Measurements from ENCODE around the gene DLX6. TPM values are rescaled to one million over a fixed set of nuclear protein-coding genes. Genes with fewer than 3 reads are reported as not detected.

The DLX6 gene
- total and polyA plus RNA-seq, 2 experiments from 2014 or later = not detected

DNA sequence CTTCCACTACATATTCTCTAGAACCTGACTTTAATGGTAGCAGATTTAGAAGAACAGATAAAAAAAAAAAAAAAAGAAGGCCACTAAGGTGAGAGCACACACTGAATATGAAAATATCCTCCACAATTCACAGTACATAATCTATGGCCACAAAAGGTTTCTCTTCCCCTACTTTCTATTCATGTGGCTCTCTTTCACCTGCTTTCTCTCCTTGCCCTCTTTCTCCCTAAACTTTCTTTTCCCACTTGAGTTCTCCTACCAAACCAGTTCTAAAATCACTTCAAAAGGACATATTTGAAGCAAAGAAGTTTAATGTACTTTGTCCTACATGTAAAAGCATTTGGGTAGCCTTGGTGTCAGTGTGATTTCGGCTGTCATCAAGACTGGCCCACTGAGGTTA is 18.5 kb upstream of the DLX6 start:
- Histone ChIP-seq H3K27ac (ENCODE audit: low read depth) (no peak overlapping the region), H3K27me3 (ENCODE audit: insufficient read depth) (peaks cover 83% of the 10 kb centered on the region), H3K4me1 (ENCODE audit: insufficient read depth) (peaks cover 65% of the 10 kb centered on the region), H3K9me2 (ENCODE audit: insufficient read depth) (no peaks in the 10 kb centered on the region), H3F3A (replicated peaks; ENCODE audit: low read depth) (0 out of 2 replicates have a peak, but pooled peaks cover 5% of the 10 kb centered on the region), H3K36me3 (ENCODE audit: insufficient read depth) (no peaks in the 10 kb centered on the region), H3K4me2 (no peak overlapping the region), H2AFZ (no peak overlapping the region), H4K20me1 (replicated peaks; ENCODE audit: insufficient read depth) (peaks cover 3% of the 10 kb centered on the region; the same call in 1 of the 2 replicates), H3K4me3 (no peak overlapping the region), H3K79me2 (replicated peaks; ENCODE audit: insufficient read depth) (no peaks in the 10 kb centered on the region)
- no peak for DNase-seq (ENCODE audit: low spot score)
- Mint-ChIP-seq H3K36me3 (ENCODE audit: low read depth) (no peaks in the 10 kb centered on the region), H3K4me3 (no peak overlapping the region), H3K9me3 (no peaks in the 10 kb centered on the region; the same call in 2 of the 3 replicates), H3K4me1 (peaks cover 33% of the 10 kb centered on the region), H3K27ac (no peak overlapping the region), H3K27me3 (ENCODE audit: insufficient read depth, low read depth, poor library complexity) (peaks cover 65% of the 10 kb centered on the region)
- TF ChIP-seq NANOG (IDR thresholded peaks at IDR 0.05; ENCODE audit: borderline replicate concordance) (no peak), POLR2AphosphoS5 (IDR thresholded peaks at IDR 0.05; ENCODE audit: low read depth) (no peak), ZNF331 (CRISPR knock-in tag; IDR thresholded peaks at IDR 0.05; ENCODE audit: low read depth) (no peak), REST (IDR thresholded peaks at IDR 0.05; ENCODE audit: unreplicated experiment) (no peak), EZH2phosphoT487 (IDR thresholded peaks at IDR 0.05; ENCODE audit: unreplicated experiment) (no peak), ETS1 (IDR thresholded peaks at IDR 0.05) (no peak), ZNF114 (CRISPR knock-in tag; IDR thresholded peaks at IDR 0.05) (no peak), CREB1 (CRISPR knock-in tag; IDR thresholded peaks at IDR 0.05; ENCODE audit: low read depth) (no peak), JUNB (IDR thresholded peaks at IDR 0.05; ENCODE audit: unreplicated experiment) (no peak), STAT1 (IDR thresholded peaks at IDR 0.05; ENCODE audit: unreplicated experiment) (no peak), EZH2 (IDR thresholded peaks at IDR 0.05; ENCODE audit: low read depth, unreplicated experiment) (no peak)
- TF ChIP-seq, protein P1, sequence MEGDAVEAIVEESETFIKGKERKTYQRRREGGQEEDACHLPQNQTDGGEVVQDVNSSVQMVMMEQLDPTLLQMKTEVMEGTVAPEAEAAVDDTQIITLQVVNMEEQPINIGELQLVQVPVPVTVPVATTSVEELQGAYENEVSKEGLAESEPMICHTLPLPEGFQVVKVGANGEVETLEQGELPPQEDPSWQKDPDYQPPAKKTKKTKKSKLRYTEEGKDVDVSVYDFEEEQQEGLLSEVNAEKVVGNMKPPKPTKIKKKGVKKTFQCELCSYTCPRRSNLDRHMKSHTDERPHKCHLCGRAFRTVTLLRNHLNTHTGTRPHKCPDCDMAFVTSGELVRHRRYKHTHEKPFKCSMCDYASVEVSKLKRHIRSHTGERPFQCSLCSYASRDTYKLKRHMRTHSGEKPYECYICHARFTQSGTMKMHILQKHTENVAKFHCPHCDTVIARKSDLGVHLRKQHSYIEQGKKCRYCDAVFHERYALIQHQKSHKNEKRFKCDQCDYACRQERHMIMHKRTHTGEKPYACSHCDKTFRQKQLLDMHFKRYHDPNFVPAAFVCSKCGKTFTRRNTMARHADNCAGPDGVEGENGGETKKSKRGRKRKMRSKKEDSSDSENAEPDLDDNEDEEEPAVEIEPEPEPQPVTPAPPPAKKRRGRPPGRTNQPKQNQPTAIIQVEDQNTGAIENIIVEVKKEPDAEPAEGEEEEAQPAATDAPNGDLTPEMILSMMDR (conservative IDR thresholded peaks at IDR 0.05; ENCODE audit: low read depth in 2 of 2) = no peak
- TF ChIP-seq, protein P2, sequence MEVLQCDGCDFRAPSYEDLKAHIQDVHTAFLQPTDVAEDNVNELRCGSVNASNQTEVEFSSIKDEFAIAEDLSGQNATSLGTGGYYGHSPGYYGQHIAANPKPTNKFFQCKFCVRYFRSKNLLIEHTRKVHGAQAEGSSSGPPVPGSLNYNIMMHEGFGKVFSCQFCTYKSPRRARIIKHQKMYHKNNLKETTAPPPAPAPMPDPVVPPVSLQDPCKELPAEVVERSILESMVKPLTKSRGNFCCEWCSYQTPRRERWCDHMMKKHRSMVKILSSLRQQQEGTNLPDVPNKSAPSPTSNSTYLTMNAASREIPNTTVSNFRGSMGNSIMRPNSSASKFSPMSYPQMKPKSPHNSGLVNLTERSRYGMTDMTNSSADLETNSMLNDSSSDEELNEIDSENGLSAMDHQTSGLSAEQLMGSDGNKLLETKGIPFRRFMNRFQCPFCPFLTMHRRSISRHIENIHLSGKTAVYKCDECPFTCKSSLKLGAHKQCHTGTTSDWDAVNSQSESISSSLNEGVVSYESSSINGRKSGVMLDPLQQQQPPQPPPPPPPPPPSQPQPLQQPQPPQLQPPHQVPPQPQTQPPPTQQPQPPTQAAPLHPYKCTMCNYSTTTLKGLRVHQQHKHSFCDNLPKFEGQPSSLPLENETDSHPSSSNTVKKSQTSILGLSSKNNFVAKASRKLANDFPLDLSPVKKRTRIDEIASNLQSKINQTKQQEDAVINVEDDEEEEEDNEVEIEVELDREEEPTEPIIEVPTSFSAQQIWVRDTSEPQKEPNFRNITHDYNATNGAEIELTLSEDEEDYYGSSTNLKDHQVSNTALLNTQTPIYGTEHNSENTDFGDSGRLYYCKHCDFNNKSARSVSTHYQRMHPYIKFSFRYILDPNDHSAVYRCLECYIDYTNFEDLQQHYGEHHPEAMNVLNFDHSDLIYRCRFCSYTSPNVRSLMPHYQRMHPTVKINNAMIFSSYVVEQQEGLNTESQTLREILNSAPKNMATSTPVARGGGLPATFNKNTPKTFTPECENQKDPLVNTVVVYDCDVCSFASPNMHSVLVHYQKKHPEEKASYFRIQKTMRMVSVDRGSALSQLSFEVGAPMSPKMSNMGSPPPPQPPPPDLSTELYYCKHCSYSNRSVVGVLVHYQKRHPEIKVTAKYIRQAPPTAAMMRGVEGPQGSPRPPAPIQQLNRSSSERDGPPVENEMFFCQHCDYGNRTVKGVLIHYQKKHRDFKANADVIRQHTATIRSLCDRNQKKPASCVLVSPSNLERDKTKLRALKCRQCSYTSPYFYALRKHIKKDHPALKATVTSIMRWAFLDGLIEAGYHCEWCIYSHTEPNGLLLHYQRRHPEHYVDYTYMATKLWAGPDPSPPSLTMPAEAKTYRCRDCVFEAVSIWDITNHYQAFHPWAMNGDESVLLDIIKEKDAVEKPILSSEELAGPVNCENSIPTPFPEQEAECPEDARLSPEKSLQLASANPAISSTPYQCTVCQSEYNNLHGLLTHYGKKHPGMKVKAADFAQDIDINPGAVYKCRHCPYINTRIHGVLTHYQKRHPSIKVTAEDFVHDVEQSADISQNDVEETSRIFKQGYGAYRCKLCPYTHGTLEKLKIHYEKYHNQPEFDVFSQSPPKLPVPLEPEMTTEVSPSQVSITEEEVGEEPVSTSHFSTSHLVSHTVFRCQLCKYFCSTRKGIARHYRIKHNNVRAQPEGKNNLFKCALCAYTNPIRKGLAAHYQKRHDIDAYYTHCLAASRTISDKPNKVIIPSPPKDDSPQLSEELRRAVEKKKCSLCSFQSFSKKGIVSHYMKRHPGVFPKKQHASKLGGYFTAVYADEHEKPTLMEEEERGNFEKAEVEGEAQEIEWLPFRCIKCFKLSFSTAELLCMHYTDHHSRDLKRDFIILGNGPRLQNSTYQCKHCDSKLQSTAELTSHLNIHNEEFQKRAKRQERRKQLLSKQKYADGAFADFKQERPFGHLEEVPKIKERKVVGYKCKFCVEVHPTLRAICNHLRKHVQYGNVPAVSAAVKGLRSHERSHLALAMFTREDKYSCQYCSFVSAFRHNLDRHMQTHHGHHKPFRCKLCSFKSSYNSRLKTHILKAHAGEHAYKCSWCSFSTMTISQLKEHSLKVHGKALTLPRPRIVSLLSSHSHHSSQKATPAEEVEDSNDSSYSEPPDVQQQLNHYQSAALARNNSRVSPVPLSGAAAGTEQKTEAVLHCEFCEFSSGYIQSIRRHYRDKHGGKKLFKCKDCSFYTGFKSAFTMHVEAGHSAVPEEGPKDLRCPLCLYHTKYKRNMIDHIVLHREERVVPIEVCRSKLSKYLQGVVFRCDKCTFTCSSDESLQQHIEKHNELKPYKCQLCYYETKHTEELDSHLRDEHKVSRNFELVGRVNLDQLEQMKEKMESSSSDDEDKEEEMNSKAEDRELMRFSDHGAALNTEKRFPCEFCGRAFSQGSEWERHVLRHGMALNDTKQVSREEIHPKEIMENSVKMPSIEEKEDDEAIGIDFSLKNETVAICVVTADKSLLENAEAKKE (CRISPR knock-in tag; IDR thresholded peaks at IDR 0.05) = no peak
- no peak for ATAC-seq

All from GM23338 (cell line).